HG02759 (cell line): Measurements from ENCODE around the gene PLA2G1B.
"Not testable (repeated sequence)": the region's sequence is repeated elsewhere in the genome, so short reads cannot be mapped to it uniquely, and the experiment has no call there.

Experiments
- ATAC-seq: cut with Tn5 transposase; IDR thresholded peaks from one replicate; pipeline ENCODE4 v1.9.1; 2021; ENCODE audit warnings: mild to moderate bottlenecking, moderate library complexity; ENCODE audit not compliant: unreplicated experiment

PLA2G1B gene

DNA sequence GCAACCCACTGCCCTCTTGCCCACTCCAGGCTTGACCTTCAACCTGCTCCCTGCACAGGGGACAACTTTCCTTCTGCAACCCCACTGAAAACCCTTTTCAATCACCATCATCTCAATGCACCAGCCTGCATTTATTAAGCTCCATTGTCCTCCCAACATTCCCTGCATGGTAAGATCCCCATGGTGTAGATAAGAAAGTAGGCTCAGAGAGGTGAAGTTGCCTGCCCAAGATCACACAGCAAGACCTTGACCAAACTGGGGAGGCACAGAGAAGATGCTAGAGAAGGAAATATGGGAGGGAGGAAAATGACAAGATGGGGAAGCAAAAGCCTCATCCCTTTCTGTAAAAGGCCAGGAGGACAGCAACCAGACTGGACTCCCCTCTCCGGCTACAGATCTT is 31.5 kb upstream of the PLA2G1B start:
- ATAC-seq: no peak

DNA sequence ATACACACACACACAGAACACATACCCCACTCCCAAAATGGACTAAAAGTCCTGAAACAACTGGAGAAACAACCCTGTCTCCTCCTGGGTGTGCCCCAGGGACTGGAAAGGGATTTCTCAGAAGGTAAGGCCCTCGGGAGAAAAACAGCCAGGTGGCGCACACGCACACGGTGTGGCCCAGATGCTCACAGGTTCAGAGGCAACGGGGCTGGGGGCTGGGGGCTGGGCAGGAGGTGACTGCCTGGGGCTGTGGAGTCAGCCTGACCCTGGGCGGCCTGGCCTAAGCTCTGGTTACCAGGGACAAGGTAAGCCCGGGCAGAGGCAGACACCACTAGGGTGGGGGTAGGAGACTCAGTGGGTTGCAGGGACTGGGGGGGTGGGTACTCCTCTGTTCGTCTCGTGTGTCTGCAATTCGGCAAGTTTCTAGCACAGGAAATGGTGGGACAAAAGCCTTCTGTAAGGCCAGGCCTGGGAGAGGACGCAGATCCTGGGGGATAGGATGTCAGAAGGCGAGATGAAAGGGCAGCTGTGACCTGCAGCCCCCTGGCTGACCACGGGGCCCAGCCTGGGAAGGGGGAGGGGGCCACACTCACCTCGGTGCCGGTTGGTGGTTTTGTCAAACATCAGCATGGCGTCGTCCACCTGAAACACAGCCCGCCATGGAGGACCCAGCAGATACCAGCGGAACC is 31.0 kb upstream of the PLA2G1B start:
- no peak for ATAC-seq

DNA sequence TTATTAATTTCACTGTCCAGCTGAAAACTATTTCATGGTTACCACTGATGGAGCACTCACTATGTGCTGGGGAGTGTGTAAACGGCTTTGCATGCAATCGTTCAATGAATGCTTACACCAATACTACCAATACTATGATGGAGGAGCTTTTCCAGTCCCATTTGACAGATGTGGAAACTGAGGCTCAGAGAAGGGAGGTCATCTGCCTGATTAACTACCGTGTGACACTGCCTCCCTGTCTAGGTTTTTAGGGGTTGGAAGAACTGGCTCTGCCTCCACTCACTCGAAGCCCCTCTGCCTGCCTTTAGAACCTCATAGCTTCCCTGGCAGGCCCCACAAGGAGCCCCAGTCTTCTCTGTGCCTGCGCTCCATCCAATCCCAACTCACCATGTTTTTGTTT is 29.5 kb upstream of the PLA2G1B start:
- no peak for ATAC-seq

DNA sequence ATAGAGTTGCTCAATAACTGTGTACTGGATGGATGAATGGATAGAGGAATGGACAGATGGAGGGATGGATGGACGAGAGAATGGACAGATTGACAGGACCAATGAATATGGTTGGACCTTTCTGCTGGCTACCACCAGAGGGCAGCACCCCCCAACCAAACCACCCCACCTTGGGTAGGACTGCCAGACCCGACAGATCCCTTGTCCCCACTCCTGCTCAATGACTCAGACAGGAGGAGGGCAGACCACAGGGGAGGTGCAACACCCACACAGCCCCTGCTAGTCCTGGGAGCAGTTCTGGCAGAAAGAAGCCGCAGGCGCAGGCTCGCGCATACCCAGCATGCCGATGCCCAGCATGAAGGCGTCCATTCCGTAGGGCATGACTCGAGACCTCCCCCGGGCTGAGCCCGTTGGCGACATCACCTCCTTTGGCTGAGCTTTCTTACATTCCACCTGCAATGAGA is 29.0 kb upstream of the PLA2G1B start:
- ATAC-seq: no peak

DNA sequence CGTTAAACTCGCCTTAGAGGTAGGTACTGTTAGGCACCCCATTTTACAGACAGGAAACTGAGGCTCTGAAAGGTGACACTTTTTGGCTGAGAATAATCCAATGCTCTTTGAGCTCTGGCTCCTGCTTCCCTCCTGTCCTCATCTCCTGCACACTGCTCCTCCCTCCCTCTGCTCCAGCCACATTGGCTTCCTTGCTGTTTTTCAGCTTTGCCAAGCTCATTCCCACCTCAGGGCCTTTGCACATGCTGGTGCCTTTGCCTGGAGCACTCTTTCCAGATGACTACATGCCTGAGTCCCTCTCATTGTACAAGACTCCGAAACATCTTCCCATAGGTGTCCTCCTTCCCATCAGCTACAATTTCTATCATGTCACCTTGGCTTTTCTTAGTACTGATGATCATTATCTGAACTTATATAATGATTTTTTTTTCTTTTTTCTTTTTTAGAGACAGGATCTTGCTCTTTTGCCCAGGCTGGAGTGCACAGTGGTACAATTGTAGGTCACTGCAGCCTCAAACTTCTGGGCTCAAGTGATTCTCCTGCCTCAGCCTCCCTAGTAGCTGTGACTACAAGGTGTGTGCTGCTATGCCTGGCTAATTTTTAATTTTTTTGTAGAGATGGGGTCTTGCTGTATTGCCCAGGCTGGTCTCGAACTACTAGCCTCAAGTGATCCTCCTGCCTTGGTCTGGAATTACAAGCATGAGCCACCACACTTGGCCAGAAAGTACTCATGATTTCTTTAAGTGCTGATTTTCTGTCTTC is 26.2 kb upstream of the PLA2G1B start:
- ATAC-seq: no peak

DNA sequence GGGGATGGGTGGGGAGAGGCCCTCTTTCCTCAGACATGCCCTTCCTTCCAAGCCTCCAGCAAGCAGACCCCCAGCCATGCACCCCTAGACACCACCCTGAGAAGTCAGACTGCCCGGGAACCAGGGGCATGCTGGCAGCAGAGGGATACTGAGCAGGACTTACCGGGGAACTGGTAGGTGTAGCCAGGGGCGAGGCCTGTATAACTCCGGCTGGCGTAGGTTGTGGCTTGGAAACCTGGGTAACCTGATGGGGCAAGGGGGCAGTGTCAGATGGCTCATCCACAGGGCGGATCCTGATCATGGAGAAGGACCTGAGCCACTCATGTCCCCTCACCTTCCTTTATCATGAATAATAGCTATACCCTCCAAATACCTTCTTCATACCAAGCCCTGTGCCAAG is 25.6 kb upstream of the PLA2G1B start:
- ATAC-seq: no peak

DNA sequence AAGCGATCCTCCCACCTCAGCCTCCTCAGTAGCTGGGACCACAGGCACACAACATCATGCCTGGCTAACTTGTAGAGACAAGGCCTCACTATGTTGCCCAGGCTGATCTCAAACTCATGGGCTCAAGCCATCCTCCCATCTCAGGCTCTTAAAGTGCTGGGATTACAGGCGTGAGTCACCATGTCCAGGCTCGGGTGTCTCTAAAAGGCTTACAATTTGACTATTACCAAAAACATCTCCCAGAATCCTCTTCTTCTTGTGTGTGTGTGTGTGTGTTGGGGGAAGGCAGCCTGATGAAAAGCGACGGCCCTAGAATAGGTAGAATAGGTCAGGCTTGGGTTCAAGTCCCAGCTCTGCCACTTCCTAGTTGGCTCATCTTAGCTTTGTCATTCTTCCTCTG is 24.5 kb upstream of the PLA2G1B start:
- ATAC-seq: no peak

DNA sequence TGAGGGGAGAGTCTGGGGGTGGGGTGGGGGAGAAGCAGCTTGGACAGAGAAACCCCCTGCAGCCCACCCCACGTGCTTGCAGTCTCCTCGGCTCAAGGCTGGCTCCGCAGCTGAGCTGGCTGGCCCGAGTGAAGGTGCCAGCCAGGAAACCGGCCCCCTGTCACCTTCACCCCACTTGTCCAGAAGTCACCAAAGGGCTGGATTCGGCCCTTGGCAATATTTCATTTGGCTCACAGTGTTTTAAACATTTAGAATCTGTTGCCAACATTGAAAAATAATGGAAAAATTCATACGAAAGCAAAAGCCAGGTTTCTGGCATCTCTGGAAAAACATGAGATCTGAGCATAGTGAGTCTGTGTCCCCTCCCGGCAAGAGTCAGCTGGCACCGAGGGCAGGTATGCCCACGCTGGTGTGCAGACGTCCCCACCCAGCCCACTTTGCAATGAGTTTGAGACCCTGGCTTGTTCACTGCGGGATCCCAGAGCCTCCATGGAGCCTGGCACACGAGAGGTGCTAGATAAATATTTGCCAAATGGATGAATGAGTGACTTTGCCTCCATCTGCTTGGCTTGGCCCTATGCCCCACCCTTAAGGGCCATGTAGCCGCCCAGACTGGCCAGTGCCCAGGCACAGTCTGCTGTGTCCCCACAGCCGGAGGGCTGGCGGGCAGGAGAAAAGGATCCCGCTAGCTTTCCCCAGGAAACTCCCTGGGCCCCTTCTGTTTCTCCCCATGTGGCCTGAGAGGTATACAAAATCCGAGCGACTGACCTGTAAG is 23.2 kb upstream of the PLA2G1B start:
- ATAC-seq: no peak

DNA sequence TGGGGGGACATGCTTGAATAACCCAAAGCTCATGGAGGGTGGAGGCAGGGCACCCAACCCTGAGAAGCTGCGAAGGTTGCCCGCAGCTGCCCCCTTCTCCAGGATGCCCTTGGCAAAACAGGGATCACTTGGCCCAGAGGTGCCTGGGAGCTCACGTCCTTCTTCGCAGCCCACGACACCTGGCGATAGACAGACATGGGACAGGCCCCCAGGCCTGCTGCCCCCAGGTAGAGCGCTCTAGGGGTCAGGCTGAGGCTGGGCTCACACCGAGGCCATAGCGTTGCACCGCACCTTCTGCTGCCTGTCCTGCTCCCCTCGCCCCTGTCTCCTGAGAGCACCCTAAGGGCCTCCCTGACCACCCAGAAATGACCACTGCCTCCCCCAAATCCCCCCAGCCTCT is 20.2 kb upstream of the PLA2G1B start:
- ATAC-seq: no peak

DNA sequence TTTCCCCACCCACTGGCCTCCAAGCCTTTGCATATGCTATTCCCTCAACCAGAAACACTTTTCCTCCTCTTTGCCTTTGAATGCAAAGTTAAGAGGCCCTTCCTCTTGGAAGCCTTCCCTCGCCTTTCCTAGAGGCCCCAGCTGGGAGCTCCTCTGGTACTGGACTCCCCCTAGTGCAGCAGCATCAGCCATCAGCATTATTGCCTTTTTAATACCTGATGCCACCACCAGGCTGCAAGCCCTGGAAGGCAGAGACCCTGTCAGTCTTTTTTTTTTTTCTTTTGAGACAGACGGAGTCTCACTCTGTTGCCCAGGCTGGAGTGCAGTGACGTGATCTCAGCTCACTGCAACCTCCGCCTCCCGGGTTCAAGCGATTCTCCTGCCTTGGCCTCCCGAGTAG is 19.1 kb upstream of the PLA2G1B start:
- no peak for ATAC-seq

DNA sequence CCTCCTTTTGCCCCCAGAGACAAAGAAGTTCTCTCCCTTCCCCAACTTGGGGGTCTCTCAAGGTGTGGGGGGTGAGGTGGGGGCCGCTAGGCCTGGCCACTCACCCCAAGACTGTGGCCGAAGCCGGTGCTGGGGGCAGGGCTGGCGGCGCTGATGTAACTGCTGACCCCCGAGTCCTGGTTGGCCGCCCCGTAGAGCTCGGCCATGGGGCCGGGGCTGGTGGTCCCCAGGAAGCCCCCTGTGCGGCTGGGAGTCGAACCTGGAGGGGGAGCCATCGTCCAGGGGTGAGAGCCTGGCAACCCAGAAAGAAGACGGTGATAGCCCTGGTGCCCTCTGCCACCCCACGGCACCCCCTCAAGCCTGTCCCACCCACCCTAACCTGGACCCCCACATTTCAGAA is 18.5 kb upstream of the PLA2G1B start:
- no peak for ATAC-seq

DNA sequence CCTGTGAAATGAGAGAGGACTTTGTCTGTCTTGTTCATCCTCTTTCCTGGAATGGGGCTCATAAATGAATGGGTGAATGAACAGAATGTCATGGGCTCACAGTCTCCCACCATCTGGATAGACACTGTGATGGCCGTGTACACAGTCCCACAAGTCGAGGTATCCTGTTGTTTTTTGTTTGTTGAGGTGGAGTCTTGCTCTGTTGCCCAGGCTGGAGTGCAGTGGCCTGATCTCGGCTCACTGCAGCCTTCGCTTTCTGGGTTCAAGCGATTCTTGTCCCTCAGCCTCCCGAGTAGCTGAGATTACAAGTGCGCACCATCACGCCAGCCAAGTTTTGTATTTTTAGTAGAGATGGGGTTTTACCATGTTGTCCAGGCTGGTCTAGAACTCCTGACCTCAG is 16.1 kb upstream of the PLA2G1B start:
- ATAC-seq: no peak

DNA sequence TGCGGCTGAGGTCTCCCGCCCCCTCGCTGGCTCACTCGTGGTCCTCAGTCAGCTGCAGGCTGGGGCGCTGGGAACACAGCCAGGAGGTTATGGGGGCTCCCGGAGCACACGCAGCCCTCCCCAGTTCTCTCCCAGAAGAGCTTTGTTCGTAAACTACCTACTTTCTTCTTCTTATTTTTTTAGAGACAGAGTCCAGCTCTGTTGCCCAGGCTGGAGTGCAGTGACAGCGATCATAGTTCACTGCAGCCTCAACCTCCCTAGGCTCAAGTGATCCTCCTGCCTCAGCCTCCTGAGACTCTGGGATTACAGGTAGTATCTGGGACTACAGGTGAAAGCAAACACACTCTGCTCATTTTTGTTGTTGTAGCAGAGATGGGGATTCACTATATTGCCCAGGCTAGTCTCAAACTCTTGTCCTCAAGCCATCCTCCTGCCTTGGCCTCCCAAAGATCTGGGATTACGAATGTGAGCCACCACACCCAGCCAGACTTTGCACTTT is 15.5 kb upstream of the PLA2G1B start:
- ATAC-seq: no peak

DNA sequence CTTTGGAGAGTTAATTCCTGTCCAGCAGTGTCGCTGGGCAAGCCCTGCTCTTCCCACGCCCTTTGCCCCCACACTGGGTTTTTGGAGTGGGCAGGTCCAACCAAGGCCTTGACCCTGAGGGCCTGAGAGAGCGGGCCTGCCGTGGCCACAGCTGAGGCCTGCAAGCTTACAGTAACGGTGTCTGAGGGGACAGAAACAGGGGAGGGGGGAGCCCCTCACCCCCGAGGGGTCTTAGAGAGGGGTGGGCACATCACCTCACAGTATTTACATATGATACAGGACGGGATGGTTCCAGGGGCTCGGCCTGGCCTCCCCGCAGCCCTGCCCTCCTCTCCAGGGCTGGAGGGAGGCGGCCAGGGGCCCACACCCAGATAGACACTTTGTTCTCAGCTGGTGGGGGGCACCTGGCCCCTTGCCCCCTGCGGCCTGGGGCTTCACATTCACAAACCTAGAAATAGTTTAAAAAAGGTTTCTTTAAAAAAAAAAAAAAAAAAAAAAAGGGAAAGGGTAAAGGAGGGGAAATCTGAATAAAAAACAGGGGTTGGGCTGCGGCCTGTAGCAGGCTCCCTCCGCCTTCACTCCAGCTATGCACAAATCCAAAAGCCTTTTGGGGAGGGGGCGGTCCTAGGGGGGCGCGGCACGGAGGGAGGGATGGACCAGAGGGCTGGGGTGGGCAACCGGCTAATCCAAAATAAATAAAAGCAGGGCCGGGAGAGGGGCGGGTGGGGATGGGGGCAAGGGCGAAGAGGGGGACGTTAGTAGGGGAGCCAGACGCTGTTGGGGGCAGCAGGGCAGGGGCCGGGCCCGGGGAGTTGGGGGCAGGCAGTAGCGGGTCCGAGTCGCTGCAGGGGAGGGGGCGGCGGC is 14.8 kb upstream of the PLA2G1B start:
- ATAC-seq: no peak

DNA sequence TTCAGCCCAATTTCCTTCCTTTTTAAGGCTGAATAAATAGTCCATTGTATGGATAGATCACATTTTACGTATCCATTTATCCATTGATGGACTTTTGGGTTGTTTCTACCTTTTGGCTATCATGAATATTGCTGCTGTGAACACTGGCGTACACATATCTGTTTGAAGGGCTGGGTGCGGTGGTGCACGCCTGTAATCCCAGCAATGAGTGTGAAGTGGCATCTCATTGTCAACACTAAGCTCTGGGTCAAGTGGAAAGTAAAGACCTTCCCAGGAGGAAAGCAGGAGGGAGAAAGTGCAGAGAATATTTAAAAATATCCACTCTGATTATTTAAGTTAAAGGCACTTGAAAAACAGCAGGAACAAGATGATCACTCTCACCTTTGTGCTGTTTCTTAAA is 11.7 kb upstream of the PLA2G1B start:
- no peak for ATAC-seq

DNA sequence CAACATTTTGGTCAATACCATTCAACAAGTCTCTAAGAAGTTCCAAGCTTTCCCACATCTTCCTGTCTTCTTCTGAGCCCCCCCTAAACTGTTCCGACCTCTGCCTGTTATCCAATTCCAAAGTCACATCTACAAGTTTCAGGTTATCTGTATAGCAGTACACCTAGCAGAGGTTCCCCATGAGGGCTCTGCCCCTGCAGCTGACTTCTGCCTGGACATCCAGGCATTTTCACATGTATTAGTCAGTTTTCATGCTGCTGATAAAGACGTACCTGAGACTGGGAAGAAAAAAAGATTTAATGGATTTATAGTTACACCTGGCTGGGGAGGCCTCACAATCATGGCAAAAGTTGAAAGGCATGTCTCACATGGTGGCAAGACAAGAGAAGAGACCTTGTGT is 10.2 kb upstream of the PLA2G1B start:
- ATAC-seq: no peak

DNA sequence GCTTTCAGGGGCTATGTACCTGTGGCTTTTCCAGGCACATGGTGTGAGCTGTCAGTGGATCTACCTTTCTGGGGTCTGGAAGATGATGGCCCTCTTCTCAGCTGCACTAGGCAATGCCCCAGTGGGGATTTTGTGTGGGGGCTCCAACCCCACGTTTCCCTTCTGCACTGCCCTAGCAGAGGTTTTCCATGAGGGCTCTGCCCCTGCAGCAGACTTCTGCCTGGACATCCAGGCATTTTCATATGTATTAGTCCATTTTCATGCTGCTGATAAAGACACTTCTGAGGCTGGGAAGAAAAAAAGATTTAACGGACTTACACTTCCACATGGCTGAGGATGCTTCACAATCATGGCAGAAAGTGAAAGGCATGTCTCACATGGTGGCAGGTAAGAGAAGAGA is 8.8 kb upstream of the PLA2G1B start:
- not testable (repeated sequence) for ATAC-seq

DNA sequence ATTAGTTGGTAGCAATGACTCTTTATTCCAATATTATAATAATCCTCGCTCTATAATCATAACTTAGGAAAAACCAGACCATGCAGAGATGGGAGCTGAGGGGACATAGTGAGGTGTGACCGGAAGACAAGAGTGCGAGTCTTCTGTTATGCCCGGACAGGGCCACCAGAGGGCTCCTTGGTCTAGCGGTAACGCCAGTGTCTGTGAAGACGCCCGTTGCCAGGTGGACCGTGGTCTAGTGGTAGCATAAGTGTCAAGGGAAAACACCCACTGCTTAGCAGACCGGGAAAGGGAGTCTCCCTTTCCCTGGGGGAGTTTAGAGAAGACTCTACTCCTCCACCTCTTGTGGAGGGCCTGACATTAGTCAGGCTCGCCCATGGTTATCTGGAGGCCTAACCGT is 7.9 kb upstream of the PLA2G1B start:
- not testable (repeated sequence) for ATAC-seq

DNA sequence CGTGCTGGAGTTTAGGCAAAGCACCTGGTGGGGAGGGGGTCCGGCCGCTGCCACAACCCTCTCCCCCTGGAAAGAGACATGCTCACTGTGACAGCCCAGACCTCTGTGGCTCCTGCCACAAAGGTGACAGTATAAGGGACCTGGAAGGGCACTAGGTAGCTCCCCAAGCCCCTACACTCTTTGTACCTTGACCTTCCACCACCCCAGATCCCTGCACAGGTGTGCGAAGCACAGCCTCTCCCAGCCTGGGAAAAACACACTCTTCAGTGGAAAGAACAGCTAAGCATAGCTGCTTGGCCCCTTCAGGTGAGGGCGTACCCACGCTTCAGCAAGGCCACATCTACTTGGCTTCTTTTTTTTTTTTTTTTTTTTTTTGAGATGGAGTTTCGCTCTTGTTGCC is 4.9 kb upstream of the PLA2G1B start:
- no peak for ATAC-seq

DNA sequence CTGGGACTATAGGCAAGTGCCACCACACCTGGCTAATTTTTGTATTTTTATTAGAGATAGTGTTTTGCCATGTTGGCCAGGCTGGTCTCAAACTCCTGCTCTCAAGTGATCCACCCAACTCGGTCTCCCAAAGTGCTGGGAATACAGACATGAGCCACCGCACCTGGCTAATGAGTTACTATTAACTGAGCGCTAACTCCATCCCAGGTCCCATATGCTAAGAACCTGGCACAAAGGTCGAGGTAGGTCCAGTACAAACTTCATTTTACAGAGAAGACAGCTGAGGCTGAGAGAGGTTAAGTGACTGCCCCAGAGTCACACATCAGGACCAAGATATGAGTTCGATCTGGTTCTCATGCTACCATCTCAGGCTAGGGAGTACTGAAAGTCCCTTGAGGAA is 4.5 kb upstream of the PLA2G1B start:
- ATAC-seq: no peak

DNA sequence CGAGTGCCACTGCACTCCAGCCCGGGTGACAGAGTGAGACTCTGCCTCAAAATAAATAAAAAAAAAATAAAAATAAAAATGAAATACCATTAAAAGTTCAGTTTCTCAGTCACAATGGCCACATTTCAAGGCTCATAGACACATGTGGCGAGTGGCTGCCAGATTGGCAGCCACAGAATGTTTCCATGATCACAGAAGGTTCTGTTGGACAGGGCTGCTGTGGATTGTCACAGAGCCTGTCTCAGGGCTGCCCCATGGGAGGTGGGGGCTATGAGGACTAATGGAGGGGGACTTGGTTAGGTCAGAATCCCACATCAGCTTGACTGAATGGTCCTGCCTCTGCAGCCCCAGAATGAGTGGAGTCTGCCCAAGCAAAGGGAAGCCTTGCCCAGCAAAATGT is 3.8 kb upstream of the PLA2G1B start:
- no peak for ATAC-seq
